HG03575 (cell line): ENCODE results near the gene AVPI1.
"Not testable (repeated sequence)": the region's sequence is repeated elsewhere in the genome, so short reads cannot be mapped to it uniquely, and the experiment has no call there.

Experiments used
- ATAC-seq: cut with Tn5 transposase; IDR thresholded peaks from one replicate; pipeline ENCODE4 v1.9.1; 2021; ENCODE audit not compliant: unreplicated experiment, insufficient number of reproducible peaks, low FRiP score; ENCODE audit errors: extremely low read depth

AVPI1 gene

DNA sequence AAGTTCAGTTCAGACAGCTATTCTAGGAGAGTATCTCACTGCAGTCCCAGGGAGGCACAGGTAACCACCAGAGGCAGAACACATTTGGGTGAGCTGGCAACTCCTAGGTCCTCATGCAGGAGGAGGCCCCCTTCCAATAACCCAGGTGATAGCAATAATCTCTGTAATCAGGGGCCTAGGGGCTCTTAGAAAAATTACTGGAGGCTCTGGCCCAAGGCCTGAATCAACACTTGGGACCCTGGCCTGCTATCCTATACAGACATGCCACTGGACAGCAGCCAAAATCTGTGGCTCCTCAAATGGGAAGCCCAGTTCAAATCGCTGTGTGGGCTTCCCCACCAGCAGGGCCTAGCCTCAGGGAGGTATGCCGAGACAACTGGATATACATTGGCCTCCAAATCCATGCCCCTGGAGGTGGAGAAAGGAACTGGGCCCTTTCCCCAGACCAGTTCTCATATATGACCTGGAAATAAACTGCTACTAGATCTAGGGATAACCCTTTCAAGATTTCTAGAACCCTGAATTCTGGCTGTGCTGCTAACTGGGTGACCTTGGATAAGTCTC lies 1.6 kb downstream of the AVPI1 start:
- no peak for ATAC-seq

DNA sequence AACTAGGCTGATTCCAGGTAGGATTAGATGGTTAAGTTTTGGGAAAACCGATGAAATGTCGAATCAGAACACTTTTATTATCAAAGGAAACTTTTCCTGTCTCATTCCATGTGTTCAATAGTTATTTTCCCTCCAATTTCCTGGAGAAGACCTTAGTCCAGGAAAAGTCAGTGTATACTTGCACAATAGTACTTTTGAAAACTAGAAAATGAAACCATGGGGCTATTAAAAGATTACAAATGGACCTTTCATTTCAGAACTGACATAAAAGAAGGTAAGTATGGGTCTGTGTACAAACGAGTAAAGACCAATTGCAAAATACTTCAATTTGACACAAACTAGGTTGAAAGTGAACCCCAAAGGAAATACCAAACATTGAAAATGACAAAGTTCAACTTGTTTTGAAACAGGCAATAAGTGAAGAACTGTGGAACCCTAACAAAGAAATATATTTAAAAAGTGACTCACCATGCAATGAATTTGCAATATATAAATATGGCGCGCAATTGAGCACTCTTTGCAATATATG lies 2.1 kb downstream of the AVPI1 start:
- ATAC-seq: no peak

DNA sequence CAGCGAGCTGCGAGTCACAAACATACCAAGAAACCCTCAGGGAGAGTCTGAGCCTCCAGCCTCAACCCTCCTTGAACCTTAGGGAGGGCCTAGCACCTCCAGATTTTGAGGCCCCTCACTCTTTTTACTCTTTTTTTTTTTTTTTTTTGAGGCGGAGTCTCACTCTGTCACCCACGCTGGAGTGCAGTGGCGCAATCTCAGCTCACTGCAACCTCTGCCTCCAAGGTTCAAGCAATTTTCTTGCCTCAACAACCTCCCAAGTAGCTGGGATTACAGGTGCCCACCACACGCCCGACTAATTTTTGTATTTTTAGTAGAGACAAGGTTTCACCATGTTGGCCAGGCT lies 2.7 kb downstream of the AVPI1 start:
- not testable (repeated sequence) for ATAC-seq

DNA sequence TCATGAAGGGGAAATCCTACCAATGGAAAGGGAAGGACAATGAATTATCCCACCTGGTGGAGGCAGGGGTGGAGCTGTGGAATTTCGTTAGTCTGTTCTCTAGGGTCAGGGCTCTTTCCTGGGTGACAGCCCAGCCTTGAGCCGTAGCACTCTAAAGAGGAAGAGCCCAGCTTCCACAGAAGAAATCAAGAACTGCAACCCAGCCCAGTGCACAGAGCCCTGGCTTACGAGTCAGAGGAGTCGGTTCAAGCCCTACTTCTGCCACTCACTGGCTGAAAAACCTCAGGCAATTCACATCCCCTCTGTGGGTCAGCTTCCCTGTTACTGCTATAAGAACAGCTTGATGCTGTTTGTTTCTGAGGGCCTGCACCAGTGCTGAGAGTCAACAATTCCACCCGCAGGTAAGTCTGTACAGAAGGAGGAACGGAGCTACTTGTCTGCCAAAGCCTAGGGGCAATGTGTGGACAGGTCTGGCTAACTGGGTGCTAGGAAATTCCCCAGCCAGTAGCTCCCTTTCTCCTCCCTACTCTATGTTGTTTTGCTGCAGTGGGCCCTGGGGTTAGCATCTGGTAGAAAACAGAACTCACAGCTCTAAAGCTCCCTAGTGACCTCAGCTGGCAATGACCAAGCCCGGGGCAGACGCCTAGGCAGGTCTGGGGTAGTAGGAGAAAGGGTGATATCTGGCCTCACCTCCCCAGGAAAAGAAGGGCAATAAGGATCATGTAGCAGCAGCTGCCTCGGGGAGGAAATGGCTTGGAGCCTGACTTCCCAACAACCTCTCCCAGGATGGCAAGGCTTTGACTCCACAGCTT lies 3.3 kb downstream of the AVPI1 start:
- ATAC-seq: no peak

DNA sequence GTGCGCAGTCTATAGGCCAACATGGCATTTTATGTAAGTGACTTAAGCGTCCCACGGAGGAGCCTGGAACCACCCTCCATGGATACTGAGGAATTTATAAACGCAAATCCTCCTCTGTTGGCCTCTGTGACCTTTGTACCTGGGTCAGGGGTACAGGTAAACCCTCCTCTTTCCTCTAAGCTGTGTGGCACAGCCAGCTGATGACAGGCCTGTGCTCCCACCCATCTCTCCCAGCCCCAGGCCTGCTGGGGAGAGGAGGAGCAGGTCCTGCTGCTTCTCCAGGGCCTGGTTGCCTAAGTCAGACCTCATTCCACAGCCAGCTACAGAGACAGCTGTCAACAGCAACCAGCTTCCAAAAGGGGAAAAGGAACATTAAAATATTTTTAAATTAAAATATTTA lies 5.0 kb downstream of the AVPI1 start:
- ATAC-seq: no peak

DNA sequence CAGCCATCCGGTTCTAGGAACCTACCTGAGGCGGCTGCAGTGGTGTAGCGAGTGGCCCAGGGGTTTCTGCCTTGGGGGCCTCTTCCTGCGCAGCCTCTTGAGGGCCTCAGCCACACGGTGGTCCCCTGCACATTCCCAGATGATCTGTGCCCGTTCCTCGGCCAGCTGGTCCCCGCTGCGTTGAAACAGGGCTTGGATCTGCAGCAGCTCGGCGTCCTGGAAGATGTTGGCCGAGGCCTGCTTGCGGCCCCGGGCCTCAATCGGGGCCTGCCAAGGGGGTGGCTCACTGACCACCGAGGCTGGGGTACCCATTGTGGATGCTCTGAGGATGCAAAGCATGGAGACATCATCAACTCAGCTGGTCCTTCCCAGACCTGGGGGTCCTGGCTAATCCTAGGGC lies 7.4 kb downstream of the AVPI1 start:
- no peak for ATAC-seq

DNA sequence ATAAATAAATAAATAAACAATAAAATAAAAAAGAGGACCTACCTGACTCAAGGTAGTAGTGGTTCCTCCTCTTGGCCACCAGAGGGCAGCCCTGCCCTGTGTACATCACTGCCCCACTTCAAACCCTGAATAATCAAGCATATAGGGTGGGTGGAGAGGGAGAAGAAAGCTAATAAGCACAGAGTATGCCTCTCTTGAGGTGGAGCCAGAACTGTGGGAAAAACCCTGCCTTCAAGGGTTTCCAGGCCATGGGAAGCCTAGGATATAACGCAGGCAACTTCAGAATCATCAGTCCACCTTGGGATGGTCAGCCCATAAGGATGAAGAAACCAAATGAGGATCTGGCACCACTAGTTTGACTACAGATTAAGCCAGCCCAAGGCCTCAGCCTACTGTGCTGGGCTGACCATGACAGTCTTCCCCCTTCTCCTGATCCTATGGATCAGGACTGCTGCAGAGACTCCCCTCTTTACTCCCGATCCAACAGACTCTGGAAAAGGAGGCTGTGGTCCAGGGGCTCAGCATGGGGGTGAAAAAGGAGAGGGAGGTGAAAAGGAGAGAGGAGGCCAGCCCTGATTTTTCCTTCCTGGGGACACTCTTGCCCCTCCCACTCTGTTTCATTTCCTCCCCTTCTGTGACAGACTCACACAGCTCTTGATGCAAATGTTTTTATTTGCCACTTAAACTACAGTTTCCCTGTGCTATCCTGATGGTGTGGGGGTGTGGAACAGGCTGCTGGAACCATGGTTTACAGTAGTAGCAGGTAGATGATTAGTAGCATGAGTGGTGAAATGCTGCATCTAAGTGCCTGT lies 10.1 kb downstream of the AVPI1 start:
- no peak for ATAC-seq

DNA sequence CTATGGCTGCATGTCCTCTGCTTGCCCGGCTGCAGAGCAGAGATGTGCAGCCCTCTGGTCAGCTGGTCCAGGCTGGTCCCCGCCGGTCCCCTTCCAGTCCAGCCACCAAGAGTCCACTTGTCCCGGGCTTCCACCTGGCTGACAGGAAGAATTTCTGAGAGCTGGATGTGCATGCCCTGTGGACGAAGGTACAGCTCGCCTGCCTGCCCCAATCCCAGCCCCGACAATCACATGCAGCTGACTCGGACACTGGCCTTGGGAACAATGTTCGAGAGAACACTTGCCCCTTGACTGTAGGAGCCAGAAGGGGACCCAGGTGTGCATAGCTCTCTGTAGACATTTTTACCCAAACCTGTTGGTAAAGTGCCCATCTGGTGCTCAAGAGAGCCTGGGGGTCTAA lies 11.8 kb downstream of the AVPI1 start:
- ATAC-seq: no peak

DNA sequence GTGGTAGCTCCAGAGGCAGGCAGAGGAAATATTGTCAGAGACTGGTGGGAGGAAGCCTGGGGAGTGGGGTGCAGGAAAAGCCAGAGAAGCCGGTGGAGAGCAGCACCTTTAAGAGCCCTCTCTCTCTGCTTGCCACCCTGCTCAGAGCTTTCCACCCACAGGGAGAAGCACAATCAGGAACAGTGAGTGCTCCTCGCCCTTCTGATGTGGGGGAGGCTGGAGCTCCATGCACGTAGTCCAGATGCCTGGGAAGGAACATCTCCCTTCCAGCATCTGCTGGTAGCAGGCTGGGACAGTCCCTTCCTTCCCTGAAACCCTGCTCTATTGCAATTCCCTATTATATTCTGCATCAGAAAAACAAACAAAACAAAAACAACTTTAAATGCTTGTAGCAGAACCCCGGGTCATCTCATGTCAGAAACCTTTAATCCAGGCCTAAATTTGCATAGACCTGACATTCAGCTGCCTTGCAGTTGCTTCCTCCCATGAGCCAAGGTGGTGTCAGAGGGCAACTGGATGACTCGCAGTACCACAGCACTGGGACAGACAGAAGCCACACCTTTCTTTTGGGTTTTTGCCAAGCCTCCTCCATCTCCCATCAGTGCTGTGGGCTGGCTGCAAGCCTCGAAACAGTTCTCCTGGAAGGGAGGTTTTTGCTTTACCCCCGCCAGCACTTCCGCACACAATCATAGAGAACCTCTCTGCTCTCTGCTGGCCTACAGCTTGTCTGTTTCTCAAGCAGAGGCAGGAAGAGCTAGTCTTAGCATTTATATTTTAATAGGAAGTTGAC lies 13.1 kb downstream of the AVPI1 start:
- no peak for ATAC-seq

DNA sequence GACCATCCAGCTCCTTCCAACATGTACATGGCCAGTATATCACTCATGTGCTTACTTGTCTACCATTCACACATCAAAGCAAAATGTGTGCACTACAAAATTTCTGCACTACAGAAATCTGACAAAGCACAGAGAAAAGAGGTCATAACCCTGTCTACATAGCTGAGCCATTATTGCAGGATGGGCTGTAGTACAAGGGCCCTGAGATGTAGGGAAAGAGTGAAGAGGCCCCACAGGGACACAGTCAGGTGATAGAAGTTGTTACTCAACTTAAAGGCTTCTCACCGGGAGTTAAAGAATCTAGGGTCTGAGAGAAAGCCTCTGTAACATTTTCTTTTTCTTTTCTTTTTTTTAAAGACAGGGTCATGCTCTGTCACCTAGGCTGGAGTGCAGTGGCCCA lies 17.5 kb downstream of the AVPI1 start:
- ATAC-seq: no peak

DNA sequence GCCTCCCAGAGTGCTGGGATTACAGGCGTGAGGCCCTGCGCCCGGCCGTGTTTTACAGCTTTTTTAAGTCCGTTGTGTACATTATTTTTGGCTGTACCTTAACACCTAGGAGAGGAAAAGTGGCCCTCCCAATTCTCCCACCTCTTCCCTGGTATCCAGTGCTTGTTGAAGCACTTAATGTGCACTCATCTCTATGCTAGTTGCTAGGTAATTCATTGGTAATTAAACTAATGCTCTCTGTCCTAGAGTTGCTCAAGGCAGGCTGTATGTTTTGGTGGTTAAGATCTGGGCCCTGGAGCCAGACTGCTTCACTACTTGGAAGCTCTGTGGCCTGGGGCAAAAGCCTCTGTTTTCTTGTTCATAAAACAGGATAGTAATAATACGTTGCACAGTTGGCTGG lies 19.6 kb downstream of the AVPI1 start:
- no peak for ATAC-seq

DNA sequence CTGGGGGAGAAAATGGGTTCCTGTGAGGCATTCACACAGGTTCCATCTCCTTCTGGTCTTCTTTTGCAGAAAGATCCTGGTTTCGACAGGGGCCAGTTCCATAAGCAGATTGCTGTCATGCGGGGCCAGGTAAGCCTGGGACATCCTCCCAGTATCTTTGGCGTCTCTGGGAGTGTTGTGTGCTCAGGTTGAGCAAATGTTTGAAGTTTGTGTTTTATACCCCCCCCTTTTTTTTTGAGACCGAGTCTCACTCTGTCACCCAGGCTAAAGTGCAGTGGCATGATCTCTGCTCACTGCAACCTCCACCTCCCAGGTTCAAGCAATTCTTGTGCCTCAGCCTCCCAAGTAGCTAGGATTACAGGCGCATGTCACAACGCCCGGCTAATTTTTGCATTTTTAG lies 20.0 kb downstream of the AVPI1 start:
- ATAC-seq: no peak

DNA sequence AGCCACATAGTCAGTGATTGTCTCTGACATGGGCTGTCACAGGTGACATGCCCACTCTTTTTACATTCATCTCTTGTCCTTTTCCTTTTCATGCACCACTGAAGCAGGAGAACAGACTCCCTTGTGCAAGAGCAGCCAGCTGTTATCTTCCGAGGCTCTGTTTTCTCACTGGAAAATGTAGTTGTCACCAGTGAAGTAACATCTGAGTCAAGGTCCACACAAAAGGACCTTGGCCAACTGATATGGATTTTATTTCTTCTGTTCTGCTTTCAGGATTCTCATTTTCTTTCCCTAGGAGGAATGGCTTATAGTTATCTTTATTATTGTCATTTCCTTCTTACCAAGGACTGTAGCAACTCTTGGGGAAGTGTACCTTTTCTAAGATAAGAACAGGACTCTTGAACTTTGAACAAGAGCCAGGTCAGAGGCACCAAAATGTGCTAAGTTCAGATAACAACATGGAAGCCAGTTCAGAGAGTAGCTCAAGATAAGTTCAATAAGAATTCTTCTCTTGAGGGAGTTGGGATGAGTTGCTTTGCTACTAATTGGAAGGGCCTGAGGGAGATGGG lies 22.7 kb downstream of the AVPI1 start:
- no peak for ATAC-seq

DNA sequence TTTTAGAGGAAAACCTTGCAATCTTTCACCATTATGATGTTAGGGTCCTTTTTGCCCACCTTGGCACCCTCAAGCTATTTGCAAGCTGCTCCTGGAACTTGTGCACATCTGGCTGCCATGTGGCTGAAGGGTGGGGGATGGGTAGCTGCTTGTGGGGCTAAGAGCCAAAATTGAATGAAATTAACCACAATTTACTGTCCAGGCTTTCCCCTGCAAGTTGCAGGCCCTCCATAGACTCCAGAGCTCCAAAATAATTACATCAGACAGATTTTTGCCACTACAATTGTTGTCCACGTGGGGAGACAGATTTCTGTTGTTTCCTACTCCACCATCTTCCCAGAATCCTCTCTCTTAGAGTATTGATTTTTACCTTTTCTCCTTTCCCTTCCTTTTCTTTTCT lies 27.5 kb downstream of the AVPI1 start:
- no peak for ATAC-seq

DNA sequence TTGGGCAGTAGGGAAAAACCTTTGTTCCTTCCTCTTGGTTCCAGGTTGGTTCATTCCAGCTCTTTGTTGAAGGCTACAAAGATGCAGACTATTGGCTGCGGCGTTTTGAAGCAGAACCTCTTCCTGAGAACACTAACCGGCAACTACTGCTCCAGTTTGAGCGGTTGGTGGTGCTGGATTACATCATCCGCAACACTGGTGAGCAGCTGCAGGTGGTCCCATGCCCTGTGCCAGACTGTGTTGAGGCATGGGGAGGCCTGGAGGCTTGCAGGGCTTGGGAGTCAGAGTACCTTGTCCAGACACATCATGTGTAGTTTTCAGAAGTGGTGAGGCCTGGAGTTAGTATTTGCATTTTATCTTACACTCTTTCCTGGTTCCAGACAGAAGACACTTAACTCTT lies 30.3 kb downstream of the AVPI1 start:
- ATAC-seq: no peak

DNA sequence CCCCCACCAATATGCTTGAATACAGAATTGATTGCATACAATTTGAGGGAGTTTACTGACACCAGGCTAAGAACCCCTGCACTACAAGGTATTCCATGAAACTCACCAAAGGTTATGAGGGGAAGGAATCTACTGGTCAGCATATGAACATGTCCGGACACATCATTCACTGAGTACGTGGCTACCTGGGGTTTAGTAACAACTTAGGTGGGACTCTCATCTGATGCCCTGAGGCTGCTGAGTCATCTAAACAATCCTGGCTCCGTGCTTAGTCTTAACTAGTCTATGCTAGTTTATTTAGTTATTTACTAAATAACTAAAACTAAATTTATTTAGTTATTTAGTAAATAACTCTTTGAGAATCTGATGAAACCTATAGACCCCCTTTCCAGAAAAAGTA lies 35.3 kb downstream of the AVPI1 start:
- no peak for ATAC-seq

DNA sequence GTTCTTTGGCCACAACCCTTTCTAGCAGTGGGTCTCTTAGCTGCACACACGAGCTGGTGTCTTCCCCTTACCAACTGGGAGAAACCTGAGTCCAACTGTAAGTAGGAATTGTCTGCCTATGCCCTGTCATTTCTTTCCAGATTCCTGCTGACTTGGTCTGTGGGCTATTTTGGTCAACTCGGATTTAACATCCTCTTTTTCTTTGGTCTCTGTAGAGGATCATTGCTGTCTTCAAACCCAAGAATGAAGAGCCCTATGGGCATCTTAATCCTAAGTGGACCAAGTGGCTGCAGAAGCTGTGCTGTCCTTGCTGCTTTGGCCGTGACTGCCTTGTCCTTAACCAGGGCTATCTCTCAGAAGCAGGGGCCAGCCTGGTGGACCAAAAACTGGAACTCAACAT lies 36.3 kb downstream of the AVPI1 start:
- no peak for ATAC-seq

DNA sequence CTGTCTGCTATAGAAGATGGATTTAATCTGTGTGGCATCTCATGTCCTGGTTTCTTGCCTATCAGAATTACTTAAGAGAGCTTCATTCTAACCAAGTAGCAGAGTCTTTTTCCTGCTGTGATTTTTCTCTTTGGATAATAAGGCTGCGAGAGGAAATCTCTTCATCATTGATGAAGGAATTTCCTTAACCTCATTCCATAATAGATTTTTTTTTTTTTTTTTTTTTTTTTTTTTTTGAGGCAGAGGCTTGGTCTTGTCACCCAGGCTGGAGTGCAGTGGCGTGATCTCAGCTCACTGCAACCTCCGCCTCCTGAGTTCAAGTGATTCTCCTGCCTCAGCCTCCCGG lies 37.7 kb downstream of the AVPI1 start:
- not testable (repeated sequence) for ATAC-seq
